Measurements from ENCODE around the gene SPINK9. TPM values are rescaled to one million over a fixed set of nuclear protein-coding genes. Genes with fewer than 3 reads are reported as not detected.

SPINK9 gene
- total RNA-seq, 2 experiments from 2014 or later = not detected

DNA sequence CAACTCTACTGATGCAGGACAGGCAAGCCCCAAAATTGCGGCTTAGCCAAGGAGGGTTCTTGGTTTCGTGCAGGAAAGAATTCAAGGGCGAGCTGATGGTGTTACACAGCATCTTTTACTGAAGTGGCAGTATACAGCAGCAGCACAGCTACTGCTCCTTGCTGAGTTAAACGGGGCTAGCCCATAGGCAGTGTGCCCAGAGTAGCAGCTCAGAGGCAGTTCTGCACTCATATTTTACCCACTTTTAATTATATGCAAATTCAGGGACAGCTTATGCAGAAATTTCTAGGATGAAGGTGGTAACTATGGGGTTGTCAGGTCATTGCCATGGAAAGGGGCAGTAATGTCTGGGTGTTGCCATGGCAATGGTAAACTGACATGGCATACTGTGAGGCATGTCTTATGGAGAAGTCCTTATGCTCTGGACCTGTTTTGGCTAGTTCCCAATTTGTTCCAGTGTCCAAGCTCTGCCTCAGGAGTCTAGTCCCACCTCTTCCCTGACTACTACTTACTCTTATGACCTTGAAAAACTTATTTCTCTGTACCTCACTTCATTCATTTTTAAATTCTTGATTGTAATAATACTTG, 2.0 kb upstream of the SPINK9 start:
- no peak overlapping the region for H3K27ac Mint-ChIP-seq
- DNase-seq = no peak
- no peaks in the 10 kb centered on the region for H3K4me1 Mint-ChIP-seq
- ChIA-PET POLR2A (interaction anchor here (0.5 kb wide), 1 partner anchor 48 kb away, joined by 3 read pairs; no protein-coding TSS in a partner anchor), CTCF (interaction anchor here (0.6 to 0.8 kb wide), 2 partner anchors 16 to 40 kb away, joined by 3 read pairs; no protein-coding TSS in a partner anchor)
- no peak overlapping the region for H3K4me3 Mint-ChIP-seq
- intact Hi-C loops (cut with DNase I, micrococcal nuclease) = no loop called here
- H3K36me3 Mint-ChIP-seq (ENCODE audit: low read depth) = peaks cover 5% of the 10 kb centered on the region
- no peaks in the 10 kb centered on the region for H3K27me3 Mint-ChIP-seq
- ATAC-seq = no peak
- peaks cover 13% of the 10 kb centered on the region for H3K9me3 Mint-ChIP-seq (ENCODE audit: low read depth)

DNA sequence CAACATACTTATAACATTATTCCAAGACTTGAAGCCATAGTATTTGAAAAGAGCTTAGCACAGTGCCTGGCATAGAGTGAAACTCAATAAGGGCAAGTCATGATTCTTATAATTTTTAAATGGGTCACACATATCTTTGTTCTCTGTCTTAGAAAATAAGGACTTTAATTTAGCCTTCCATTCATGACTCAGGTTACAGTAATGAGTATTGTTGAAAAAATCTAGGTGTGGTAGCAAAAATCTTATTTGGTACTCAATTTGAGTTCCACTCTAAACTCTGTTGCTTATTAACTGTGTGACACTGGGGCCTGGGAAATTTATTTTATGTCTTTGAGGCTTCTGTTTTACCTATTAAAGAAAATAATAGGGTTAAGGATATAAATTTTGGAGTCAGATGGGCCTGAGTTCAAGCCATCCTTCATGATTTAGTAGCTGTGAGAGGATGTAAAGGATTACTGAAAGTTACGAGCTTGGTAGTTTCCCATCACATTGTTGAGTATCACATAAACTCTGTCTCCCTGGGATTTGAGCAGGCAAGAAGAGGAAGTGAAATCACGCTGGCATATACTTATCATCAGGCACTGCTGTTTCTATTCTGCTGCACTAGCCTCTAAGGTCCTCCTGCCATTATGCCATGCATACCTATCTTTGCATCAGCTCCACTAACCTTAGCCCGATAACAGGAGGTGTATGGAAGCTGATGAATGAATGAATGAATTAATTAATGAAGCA, 1.5 kb downstream of the SPINK9 start:
- POLR2A ChIA-PET = no interaction called here
- H3K4me3 Mint-ChIP-seq = no peak overlapping the region
- H3K4me1 Mint-ChIP-seq = no peaks in the 10 kb centered on the region
- CTCF ChIA-PET = interaction anchor here (0.8 kb wide), 1 partner anchor 38 kb away, joined by 3 read pairs; no protein-coding TSS in a partner anchor
- no peak for ATAC-seq
- intact Hi-C loops (cut with DNase I, micrococcal nuclease) = no loop called here
- H3K9me3 Mint-ChIP-seq (ENCODE audit: low read depth) = no peaks in the 10 kb centered on the region
- no peak for DNase-seq
- no peaks in the 10 kb centered on the region for H3K27me3 Mint-ChIP-seq
- no peak overlapping the region for H3K27ac Mint-ChIP-seq
- H3K36me3 Mint-ChIP-seq (ENCODE audit: low read depth) = no peaks in the 10 kb centered on the region

- ChIA-PET POLR2A (no interaction called here), CTCF (interaction anchor here (0.7 to 0.9 kb wide), 2 partner anchors 23 to 989 kb away, joined by 3 read pairs; no protein-coding TSS in a partner anchor)
- Mint-ChIP-seq H3K4me1 (no peaks in the 10 kb centered on the region), H3K4me3 (no peak overlapping the region), H3K9me3 (ENCODE audit: low read depth) (no peaks in the 10 kb centered on the region), H3K27me3 (no peaks in the 10 kb centered on the region), H3K27ac (no peak overlapping the region), H3K36me3 (ENCODE audit: low read depth) (no peaks in the 10 kb centered on the region)
- ATAC-seq (no peak), DNase-seq (no peak)
- intact Hi-C loops (cut with DNase I, micrococcal nuclease) = no loop called here
Measured at GRCh38 chr5:148342371-148343045, 7.1 kb downstream of the SPINK9 start.

DNA sequence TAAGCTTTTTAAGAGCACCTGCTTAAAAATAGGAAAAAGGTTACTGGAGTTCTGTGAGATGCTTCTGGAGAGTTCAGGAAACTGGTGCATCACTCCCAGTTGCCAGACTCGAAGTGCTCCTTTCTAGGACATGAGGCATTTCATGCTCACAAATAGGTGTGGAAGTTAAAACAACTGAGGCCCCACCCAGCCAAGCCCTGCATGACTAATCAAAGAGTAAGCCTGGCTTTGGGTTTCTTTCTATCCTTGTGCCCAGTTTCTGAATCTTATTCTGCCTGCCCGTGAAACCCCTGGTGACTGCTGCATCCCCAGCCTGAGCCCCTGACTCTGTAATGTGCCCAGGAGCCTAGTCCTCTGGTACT, 7.7 kb downstream of the SPINK9 start:
- intact Hi-C loops (cut with DNase I, micrococcal nuclease) = no loop called here
- no peaks in the 10 kb centered on the region for H3K9me3 Mint-ChIP-seq (ENCODE audit: low read depth)
- DNase-seq (no peak), ATAC-seq (no peak)
- ChIA-PET POLR2A (no interaction called here), CTCF (interaction anchor here (0.9 kb wide), 1 partner anchor 22 kb away, joined by 3 read pairs; no protein-coding TSS in a partner anchor)
- H3K36me3 Mint-ChIP-seq (ENCODE audit: low read depth) = no peaks in the 10 kb centered on the region
- H3K27me3 Mint-ChIP-seq = no peaks in the 10 kb centered on the region
- no peak overlapping the region for H3K27ac Mint-ChIP-seq
- no peak overlapping the region for H3K4me3 Mint-ChIP-seq
- no peaks in the 10 kb centered on the region for H3K4me1 Mint-ChIP-seq

DNA sequence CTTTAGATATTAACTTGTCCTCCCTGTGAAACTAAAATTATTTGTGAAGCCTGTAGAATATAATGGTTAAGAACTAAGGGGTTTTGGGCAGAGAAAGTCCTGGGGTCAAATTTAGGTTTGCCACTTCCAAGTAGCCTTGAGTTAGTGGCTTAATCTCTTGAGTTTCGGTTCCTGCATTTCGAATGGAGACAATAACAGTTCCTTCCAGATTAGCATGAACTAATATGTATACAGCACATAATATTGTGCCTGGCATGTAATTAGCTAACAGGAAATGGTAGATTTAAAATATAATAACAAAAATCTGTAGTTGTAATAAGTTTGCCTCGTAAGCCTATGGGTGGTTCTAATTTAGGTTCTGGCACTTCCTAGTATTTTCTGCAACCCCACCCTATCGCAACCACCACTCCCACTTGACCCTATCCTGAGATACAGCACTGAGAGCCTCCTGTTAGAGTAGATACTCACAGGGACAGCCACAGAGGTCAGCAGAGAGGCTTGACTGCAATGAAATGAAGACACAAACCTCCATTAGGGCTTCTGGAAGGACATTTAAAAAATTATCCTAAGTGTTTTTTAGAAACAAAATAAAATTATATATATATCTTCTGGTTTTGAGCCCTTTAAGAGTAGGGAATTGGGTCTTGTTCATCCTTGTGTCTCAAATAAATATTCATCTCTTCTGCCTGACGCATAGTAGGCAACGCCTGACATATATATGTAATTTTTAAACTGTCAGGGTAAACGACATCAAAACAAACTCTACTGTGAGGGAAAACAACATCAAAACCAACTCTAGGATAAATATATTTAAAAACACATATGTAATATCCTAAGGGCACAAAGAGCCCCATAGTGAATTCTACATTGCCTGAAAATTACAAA, 8.5 kb downstream of the SPINK9 start:
- POLR2A ChIA-PET = no interaction called here
- Mint-ChIP-seq H3K36me3 (ENCODE audit: low read depth) (no peaks in the 10 kb centered on the region), H3K9me3 (ENCODE audit: low read depth) (no peaks in the 10 kb centered on the region), H3K4me1 (no peaks in the 10 kb centered on the region), H3K4me3 (no peak overlapping the region), H3K27me3 (no peaks in the 10 kb centered on the region), H3K27ac (no peak overlapping the region)
- CTCF ChIA-PET = no interaction called here
- DNase-seq = no peak
- intact Hi-C loops (cut with DNase I, micrococcal nuclease) = no loop called here
- no peak for ATAC-seq

DNA sequence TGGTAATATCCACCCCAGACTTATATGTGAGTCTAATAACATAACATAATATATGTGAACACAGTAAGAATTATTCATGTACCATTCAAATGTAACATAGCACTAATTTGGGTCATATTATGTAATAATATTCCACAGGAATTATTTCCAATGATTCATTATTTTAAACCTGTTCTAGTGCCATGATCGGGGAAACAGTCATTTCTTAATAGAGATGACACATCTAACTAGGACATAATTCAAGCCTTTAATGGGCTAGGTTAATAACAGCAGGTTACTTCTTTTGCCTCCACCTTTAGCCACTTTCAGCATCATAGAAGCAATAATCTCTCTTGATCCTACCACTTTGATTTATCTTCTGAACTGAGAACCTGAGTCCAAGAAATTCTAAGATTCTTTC, 12.3 kb downstream of the SPINK9 start:
- H3K27ac Mint-ChIP-seq = no peak overlapping the region
- no peaks in the 10 kb centered on the region for H3K9me3 Mint-ChIP-seq (ENCODE audit: low read depth)
- POLR2A ChIA-PET = no interaction called here
- ATAC-seq (no peak), DNase-seq (no peak)
- H3K4me3 Mint-ChIP-seq = no peak overlapping the region
- H3K4me1 Mint-ChIP-seq = no peaks in the 10 kb centered on the region
- CTCF ChIA-PET = no interaction called here
- H3K27me3 Mint-ChIP-seq = no peaks in the 10 kb centered on the region
- H3K36me3 Mint-ChIP-seq (ENCODE audit: low read depth) = no peaks in the 10 kb centered on the region
- intact Hi-C loops (cut with DNase I, micrococcal nuclease) = no loop called here

DNA sequence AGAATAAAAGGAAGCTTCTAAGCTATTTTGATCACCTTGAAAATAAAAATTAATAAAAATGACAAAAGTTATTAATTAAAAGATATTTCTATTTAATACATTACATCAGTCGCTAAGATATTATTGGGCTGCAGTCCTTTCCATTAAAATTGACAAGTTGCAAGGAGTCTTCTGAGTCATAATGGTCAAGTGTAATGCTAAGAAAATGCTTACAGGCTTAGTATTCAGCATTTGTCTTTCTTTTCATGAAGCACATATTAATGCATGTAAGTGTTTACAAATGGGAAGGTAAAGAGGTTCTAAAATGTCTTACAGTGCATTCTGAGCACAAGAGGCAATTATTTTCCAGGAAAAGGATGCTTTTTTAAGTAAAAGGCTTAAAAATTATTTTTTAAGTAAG, 17.3 kb downstream of the SPINK9 start:
- ChIA-PET POLR2A (no interaction called here), CTCF (no interaction called here)
- intact Hi-C loops (cut with DNase I, micrococcal nuclease) = no loop called here
- Mint-ChIP-seq H3K4me1 (no peaks in the 10 kb centered on the region), H3K27me3 (no peaks in the 10 kb centered on the region), H3K36me3 (ENCODE audit: low read depth) (no peaks in the 10 kb centered on the region), H3K4me3 (no peak overlapping the region), H3K27ac (no peak overlapping the region), H3K9me3 (ENCODE audit: low read depth) (no peaks in the 10 kb centered on the region)
- DNase-seq = no peak
- ATAC-seq = no peak

DNA sequence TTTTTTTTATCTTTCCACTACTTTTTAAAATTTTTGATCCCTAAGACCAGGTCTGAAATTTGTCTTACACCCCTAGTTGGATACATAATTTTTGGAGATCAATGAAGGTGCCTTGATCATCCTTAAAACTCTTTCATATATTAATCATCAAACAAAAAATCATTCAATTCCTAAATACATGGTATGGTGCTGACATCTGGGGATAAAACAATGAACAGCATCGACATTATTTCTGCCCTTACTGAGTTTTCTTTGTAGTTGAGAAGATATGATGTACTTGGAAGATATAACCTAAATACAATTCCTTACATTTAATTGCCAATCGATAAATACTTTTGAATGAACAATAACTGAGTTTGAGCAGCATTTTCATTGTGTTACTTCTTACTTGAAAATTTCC, 18.3 kb downstream of the SPINK9 start:
- H3K36me3 Mint-ChIP-seq (ENCODE audit: low read depth) = no peaks in the 10 kb centered on the region
- no peak overlapping the region for H3K27ac Mint-ChIP-seq
- H3K9me3 Mint-ChIP-seq (ENCODE audit: low read depth) = no peaks in the 10 kb centered on the region
- DNase-seq (no peak), ATAC-seq (no peak)
- no peaks in the 10 kb centered on the region for H3K27me3 Mint-ChIP-seq
- H3K4me3 Mint-ChIP-seq = no peak overlapping the region
- POLR2A ChIA-PET = no interaction called here
- intact Hi-C loops (cut with DNase I, micrococcal nuclease) = no loop called here
- no peaks in the 10 kb centered on the region for H3K4me1 Mint-ChIP-seq
- CTCF ChIA-PET = no interaction called here

GRCh38 chr5:148364343-148364742, 29.0 kb downstream of the SPINK9 start:
- intact Hi-C loops (cut with DNase I, micrococcal nuclease) = no loop called here
- H3K27ac Mint-ChIP-seq = no peak overlapping the region
- no peaks in the 10 kb centered on the region for H3K4me1 Mint-ChIP-seq
- no peak for ATAC-seq
- no peak for DNase-seq
- peaks cover 7% of the 10 kb centered on the region for H3K9me3 Mint-ChIP-seq (ENCODE audit: low read depth)
- peaks cover 2% of the 10 kb centered on the region for H3K27me3 Mint-ChIP-seq
- ChIA-PET POLR2A (no interaction called here), CTCF (interaction anchor here (2.7 kb wide), 1 partner anchor 10 kb away, joined by 14 read pairs; no protein-coding TSS in a partner anchor)
- peaks cover 6% of the 10 kb centered on the region for H3K36me3 Mint-ChIP-seq (ENCODE audit: low read depth)
- H3K4me3 Mint-ChIP-seq = no peak overlapping the region

DNA sequence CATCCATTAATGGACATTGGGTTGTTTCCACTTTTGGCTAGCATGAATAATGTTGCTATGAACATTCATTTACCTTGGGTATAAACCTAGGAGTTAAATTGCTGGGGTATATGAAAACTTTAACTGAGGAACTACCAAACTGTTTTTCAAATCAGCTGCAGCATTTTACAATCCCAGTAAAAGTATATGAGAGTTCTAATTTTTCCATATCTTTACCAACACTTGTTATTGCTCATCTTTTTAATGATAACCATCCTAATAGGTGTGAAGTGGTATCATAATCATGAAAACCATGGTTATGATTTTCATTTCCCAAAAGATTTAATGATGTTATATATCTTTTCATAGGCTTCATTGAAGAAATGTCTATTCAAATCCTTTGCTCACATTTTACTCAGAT, 32.9 kb downstream of the SPINK9 start:
- Mint-ChIP-seq H3K9me3 (ENCODE audit: low read depth) (peaks cover 5% of the 10 kb centered on the region), H3K27me3 (peaks cover 2% of the 10 kb centered on the region), H3K36me3 (ENCODE audit: low read depth) (peaks cover 8% of the 10 kb centered on the region), H3K4me3 (no peak overlapping the region), H3K4me1 (no peaks in the 10 kb centered on the region), H3K27ac (no peak overlapping the region)
- CTCF ChIA-PET = no interaction called here
- DNase-seq (no peak), ATAC-seq (no peak)
- intact Hi-C loops (cut with DNase I, micrococcal nuclease) = no loop called here
- POLR2A ChIA-PET = no interaction called here

DNA sequence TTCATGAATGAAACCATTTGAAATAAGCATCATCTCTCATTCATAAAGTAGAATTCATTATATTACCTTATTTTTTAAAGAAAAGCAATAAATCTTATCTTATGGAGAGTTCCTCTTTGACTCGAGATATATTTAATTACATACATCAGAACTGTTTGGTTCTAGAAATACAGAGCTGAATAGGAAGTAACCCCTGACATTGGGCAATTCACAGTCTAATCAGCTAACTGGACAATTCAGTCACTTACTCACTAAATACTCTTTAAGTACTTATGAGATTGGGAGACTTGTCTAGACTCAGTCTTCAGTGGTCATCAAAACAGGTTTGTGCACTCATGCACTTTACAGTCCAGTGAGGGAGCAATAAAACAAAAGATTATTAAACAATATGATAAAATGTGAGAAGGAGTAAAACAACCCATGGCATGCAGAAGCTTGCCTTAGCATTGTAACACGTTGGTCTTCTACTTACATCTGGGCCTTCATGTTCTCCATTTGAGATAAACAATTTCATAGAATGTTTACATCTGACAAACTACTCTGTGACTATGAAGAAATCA, 36.9 kb downstream of the SPINK9 start:
- ATAC-seq (no peak), DNase-seq (no peak)
- Mint-ChIP-seq H3K27ac (no peak overlapping the region), H3K36me3 (ENCODE audit: low read depth) (peaks cover 13% of the 10 kb centered on the region), H3K4me3 (no peak overlapping the region), H3K9me3 (ENCODE audit: low read depth) (peaks cover 5% of the 10 kb centered on the region), H3K4me1 (no peaks in the 10 kb centered on the region), H3K27me3 (peaks cover 2% of the 10 kb centered on the region)
- ChIA-PET CTCF (no interaction called here), POLR2A (no interaction called here)
- intact Hi-C loops (cut with DNase I, micrococcal nuclease) = loop anchor here in 1 of 2 experiments (5.0 to 10.0 kb wide), 2 partner anchors 415 to 517 kb away; no protein-coding TSS in a partner anchor
